BE2C (cell line): Measurements from ENCODE around the gene SIPA1L3.

Source experiments
- DNase-seq: peaks from one replicate; pipeline ENCODE4 v3.0.0-alpha.2; 2020
- H3K27me3 ChIP-seq: fragments of 250-450 bp; sonication (Bioruptor Pico); 2 replicates; pipeline ENCODE4 v1.5.1; 2020; ENCODE audit warnings: mild to moderate bottlenecking
- H3K36me3 ChIP-seq: fragments of 250-450 bp; sonication (Bioruptor Pico); 2 replicates; pipeline ENCODE4 v1.5.1; 2020; ENCODE audit warnings: mild to moderate bottlenecking
- H3K4me1 ChIP-seq: fragments of 250-450 bp; sonication (Bioruptor Pico); 2 replicates; pipeline ENCODE4 v1.5.1; 2020
- H3K4me3 ChIP-seq: 2 replicates; pipeline ENCODE4 v1.5.1; 2011; ENCODE audit warnings: low read depth, low read length
- H3K9me3 ChIP-seq: fragments of 250-450 bp; sonication (Bioruptor Pico); 2 replicates; pipeline ENCODE4 v1.5.1; 2020
- CTCF ChIP-seq: IDR thresholded peaks from 2 replicates; pipeline ENCODE4 v1.5.1; 2012; ENCODE audit warnings: mild to moderate bottlenecking, low read depth, low read length

SIPA1L3 gene

DNA sequence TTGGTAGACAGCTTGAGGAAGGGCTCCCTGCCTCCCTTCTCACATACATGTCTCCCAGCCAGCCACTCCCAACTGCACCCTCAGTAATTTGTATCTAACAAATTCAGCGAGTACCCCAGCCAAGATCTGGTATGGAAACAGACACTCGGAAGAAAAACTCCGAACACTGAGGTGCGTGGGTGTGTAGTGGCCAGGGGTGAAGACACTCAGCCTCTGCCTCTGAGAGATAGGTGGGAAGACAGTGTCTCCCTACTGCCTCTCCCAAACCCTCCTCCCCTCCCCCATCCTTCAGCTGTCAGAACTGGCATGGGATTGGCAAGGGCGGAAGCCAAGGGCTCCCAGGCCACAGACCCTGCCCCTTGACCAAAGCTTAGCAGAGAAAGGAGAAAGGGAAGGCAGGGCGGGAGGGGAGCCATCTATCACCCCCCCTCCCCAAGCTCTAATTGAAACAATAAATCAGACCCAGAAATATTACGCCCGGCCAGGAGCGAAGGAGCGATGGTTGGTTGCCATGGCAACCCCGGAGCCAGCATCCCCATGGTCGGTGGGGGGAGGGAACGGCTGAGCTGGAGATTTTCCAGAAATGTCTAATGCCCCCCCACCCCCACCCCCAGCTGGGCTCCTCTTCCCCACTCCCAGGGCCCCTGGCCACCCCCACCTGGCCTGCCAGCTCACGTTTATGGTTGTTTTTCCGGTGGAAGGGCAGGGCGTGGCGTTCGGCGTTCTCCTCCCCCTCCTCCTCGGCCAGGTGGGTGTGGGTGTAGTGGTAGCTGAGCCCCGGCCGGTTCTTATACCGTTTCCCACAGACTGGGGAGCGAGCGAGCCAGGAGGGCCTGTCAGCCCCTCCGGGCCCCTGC is 310.0 kb downstream of the SIPA1L3 start:
- Histone ChIP-seq H3K36me3 (peaks cover 43% of the 10 kb centered on the region), H3K4me1 (no peaks in the 10 kb centered on the region), H3K9me3 (no peaks in the 10 kb centered on the region), H3K27me3 (no peaks in the 10 kb centered on the region), H3K4me3 (no peak overlapping the region)
- no peak for DNase-seq
- TF ChIP-seq CTCF: no peak

GRCh38 chr19:38218204-38218603 is 311.2 kb downstream of the SIPA1L3 start:
- peaks cover 43% of the 10 kb centered on the region for H3K36me3 ChIP-seq
- H3K4me3 ChIP-seq: no peak overlapping the region
- no peak for TF ChIP-seq CTCF
- no peaks in the 10 kb centered on the region for H3K9me3 ChIP-seq
- no peak for DNase-seq
- H3K4me1 ChIP-seq: no peaks in the 10 kb centered on the region
- no peaks in the 10 kb centered on the region for H3K27me3 ChIP-seq

GRCh38 chr19:38219221-38219620 is 312.2 kb downstream of the SIPA1L3 start:
- DNase-seq: no peak
- Histone ChIP-seq H3K9me3 (no peaks in the 10 kb centered on the region), H3K4me3 (no peak overlapping the region), H3K4me1 (no peaks in the 10 kb centered on the region), H3K36me3 (peaks cover 39% of the 10 kb centered on the region), H3K27me3 (no peaks in the 10 kb centered on the region)
- no peak for TF ChIP-seq CTCF

DNA sequence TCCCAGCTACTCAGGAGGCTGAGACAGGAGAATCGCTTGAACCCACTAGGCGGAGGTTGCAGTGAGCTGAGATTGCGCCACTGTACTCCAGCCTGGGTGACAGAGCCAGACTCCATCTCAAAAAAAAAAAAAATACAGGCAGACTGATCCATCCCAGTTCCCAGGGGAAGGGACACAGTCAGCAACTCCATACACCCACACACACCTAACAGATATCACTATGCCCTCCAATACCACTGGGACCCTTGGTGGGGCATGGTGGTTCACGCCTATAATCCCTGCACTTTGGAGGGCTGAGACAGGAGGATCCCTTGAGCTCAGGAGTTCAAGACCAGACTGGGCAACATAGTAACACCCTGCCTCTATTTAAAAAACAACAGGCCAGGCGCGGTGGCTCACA is 314.4 kb downstream of the SIPA1L3 start:
- Histone ChIP-seq H3K27me3 (no peaks in the 10 kb centered on the region), H3K9me3 (no peaks in the 10 kb centered on the region), H3K36me3 (peaks cover 26% of the 10 kb centered on the region), H3K4me3 (no peak overlapping the region), H3K4me1 (no peaks in the 10 kb centered on the region)
- no peak for TF ChIP-seq CTCF
- DNase-seq: no peak

DNA sequence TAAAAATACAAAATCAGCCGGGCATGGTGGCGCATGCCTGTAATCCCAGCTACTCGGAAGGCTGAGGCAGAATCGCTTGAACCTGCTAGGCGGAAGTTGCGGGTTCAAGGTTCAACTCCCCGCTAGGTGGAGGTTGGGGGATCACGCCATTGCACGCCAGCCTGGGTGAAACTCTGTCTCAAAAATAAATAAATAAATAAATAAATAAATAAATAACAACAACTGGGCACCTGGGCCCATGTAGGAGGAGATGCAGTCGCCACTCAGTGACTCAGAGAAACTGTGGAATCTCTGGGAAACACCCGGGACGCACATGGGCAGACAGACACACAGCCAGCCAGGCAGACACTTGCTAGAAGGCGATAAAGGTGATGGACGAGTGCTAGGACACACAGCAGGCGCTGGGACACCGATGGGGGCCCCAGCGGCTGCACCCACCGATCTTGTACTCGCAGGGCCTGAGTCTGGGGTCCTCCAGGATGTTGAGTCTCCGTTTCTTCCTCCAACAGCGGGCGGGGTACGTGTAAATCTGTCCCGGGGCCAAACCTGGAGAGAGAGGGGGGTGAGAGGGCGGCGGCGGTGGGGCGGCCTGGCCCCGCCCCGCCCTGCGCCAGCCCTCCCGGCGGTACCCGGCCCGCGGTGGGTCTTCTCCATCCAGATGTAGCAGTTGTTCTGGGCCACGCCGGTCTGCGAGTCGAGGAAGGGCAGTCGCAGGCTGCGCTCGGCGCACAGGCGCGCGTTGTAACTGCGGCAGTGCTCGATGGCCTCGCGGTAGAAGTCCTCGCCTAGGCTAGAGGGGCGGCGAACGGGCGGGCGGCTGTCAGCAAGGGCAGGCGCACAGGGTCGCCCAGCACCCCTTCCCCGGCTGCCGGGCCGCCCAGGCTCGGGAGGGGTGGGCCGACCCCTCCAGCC is 315.2 kb downstream of the SIPA1L3 start:
- no peak for DNase-seq
- no peaks in the 10 kb centered on the region for H3K27me3 ChIP-seq
- no peak overlapping the region for H3K4me3 ChIP-seq
- no peak for TF ChIP-seq CTCF
- H3K9me3 ChIP-seq: no peaks in the 10 kb centered on the region
- H3K36me3 ChIP-seq: peaks cover 26% of the 10 kb centered on the region
- no peaks in the 10 kb centered on the region; the same call in 1 of the 2 replicates for H3K4me1 ChIP-seq
